Measurements from ENCODE around the gene KRTAP9-1.
A peak's percentile ranks its signal among the peaks of the same experiment; 100 is the strongest.

Gene KRTAP9-1

DNA sequence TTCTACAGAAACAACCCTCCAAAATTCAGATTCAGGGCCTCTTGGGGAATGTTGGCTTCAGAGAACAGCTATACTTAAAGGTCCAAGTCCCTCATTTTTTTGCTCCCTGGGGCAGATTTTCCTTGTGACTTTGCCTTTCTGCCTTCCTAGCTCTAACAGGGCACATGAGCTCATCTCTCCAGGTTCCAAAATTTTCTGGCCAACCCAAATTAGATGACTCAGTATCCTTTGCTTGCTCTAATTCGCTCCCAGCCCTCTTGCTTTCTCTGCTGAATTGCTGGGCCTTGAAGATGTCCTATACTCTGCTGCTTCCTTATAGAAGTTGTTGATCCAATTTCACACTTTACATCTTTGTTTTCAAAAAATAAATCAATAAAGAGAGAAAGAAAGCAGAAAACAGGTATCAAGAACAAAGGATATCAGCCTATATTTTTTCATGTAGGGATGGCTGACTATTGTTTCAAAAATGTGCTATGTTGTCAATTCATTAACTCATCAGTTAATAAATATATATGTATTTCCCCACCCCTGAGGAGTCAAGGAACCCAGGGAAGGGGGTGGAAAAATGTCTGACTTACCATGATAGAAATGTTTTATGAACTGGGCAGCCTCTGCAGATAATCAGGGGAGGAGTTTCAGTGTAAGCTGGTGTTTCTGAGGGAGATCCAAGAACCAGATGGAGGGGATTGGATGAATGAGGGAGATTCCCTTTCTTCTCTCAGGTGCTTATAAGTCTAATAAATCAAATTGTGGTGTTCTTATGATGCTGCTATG is 10.7 kb upstream of the KRTAP9-1 start:
- no peak for DNase-seq (ENCODE audit: low read depth)
- H3K4me3 ChIP-seq (ENCODE audit: low read depth, low read length), result no peak overlapping the region

DNA sequence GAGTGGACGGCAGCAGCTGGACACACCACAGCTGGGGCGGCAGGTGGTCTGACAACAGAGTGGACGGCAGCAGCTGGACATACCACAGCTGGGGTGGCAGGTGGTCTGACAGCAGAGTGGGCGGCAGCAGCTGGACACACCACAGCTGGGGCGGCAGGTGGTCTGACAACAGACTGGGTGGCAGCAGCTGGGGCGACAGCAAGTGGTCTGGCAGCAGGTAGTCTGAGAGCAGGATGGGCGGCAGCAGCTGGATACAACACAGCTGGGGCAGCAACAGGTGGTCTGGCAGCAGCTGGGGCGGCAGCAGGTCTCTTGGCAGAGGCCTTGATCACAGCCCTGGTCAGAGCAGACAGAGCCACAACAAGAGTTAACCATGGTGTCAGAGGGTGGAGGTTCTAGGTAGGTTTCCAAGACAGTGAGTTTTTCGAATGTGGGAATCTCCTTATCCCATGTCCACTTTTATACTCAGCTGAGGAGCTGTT is 5.2 kb upstream of the KRTAP9-1 start, which contains the start of gene KRTAP4-1:
Gene KRTAP4-1 (minus strand): TSS at position 432 of the 482 bp plus-strand sequence. CDS start 57 bp downstream, at position 375.
- no peak for DNase-seq (ENCODE audit: low read depth)
- no peak within 1 kb of the TSS for H3K4me3 ChIP-seq (ENCODE audit: low read depth, low read length)
- in situ Hi-C loops (cut with HindIII; ENCODE audit: low sequenced_read_pairs), result no loop called here
- TF ChIP-seq, protein P1, sequence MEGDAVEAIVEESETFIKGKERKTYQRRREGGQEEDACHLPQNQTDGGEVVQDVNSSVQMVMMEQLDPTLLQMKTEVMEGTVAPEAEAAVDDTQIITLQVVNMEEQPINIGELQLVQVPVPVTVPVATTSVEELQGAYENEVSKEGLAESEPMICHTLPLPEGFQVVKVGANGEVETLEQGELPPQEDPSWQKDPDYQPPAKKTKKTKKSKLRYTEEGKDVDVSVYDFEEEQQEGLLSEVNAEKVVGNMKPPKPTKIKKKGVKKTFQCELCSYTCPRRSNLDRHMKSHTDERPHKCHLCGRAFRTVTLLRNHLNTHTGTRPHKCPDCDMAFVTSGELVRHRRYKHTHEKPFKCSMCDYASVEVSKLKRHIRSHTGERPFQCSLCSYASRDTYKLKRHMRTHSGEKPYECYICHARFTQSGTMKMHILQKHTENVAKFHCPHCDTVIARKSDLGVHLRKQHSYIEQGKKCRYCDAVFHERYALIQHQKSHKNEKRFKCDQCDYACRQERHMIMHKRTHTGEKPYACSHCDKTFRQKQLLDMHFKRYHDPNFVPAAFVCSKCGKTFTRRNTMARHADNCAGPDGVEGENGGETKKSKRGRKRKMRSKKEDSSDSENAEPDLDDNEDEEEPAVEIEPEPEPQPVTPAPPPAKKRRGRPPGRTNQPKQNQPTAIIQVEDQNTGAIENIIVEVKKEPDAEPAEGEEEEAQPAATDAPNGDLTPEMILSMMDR (IDR thresholded peaks at IDR 0.05; ENCODE audit: low read depth, low read length, missing control alignments), result no peak

More for the DNA sequence above, 10.7 kb upstream of the KRTAP9-1 start:
- TF ChIP-seq, protein P1 (IDR thresholded peaks at IDR 0.05; ENCODE audit: low read depth, low read length, missing control alignments), result no peak
- in situ Hi-C loops (cut with HindIII; ENCODE audit: low sequenced_read_pairs), result no loop called here

DNA sequence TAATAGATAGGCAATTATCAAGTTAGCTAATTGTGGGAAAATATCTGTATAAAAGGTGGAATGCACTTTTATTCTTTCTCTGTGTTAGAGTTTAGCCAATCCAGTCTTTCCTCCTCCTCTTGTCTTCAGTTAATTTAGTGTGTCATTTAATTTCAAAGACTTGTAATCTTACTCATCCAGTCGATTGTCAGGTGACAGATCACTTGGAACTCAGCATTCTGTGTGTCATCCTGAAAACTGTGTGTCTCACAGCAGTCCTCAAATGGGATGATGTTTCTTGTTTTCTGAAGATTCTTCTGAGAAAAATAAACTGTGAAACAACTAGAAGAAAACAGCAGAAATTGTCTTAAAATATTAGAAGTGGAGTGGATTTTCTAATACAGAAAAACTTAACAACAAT is 4.7 kb upstream of the KRTAP9-1 start:
- in situ Hi-C loops (cut with HindIII; ENCODE audit: low sequenced_read_pairs), result no loop called here
- DNase-seq (ENCODE audit: low read depth), result no peak
- TF ChIP-seq, protein P1 (IDR thresholded peaks at IDR 0.05; ENCODE audit: low read depth, low read length, missing control alignments), result no peak
- no peak overlapping the region for H3K4me3 ChIP-seq (ENCODE audit: low read depth, low read length)

DNA sequence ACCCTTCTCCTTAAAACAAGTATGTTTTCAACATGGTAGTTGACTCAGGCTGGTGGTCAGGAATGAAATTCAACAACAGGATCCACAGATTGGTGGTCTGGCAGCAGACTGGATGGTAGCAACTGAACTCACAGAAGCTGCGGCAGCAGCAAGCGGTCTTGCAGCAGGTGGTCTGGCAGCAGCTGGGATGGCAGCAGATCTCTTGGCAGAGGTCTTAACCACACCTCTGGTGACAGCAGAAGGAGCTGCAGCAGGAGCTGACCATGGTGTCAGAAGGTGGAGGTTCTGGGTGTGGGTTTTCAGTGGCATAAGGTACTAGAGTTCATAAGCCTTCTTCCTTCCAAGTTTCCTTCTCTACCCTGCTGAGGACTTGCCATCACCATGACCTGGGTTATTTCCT is 2.8 kb upstream of the KRTAP9-1 start:
- in situ Hi-C loops (cut with HindIII; ENCODE audit: low sequenced_read_pairs), result no loop called here
- no peak overlapping the region for H3K4me3 ChIP-seq (ENCODE audit: low read depth, low read length)
- TF ChIP-seq, protein P1 (IDR thresholded peaks at IDR 0.05; ENCODE audit: low read depth, low read length, missing control alignments), result no peak
- peak; percentile 3 for DNase-seq (ENCODE audit: low read depth)

DNA sequence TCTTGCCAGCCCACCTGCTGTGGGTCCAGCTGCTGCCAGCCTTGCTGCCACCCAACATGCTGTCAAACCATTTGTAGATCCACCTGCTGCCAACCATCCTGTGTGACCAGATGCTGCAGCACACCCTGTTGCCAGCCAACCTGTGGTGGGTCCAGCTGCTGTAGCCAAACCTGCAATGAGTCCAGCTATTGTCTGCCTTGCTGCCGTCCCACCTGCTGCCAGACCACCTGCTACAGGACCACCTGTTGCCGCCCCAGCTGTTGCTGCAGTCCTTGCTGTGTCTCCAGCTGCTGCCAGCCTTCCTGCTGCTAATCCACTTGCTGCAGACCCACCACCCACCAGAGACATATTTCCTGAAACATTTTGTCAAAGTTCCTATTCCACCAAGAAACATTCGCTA is 641 bp downstream of the KRTAP9-1 start:
- DNase-seq (ENCODE audit: low read depth), result no peak
- no peak overlapping the region for H3K4me3 ChIP-seq (ENCODE audit: low read depth, low read length)
- TF ChIP-seq, protein P1 (IDR thresholded peaks at IDR 0.05; ENCODE audit: low read depth, low read length, missing control alignments), result no peak
- in situ Hi-C loops (cut with HindIII; ENCODE audit: low sequenced_read_pairs), result no loop called here

DNA sequence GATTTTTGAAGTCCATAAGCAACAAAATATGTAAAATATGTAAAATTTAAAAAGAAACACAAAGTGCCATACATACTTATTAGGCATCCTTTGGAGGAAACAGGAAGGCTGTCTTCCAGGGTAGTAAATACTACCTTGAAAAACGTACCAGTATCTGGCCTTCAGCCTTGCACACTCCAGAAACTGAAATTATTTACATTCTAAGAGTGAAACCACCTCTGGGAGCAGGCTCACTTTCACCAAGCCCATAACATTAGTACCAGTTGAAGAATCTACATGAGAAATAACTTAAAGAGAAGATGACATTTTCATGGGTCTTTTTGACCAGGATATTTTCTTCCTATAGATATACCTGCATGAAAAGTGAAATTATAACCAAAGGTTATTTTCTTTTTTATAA is 6.4 kb downstream of the KRTAP9-1 start:
- in situ Hi-C loops (cut with HindIII; ENCODE audit: low sequenced_read_pairs), result no loop called here
- DNase-seq (ENCODE audit: low read depth), result no peak
- H3K4me3 ChIP-seq (ENCODE audit: low read depth, low read length), result no peak overlapping the region
- TF ChIP-seq, protein P1 (IDR thresholded peaks at IDR 0.05; ENCODE audit: low read depth, low read length, missing control alignments), result no peak
